HepG2 (cell line): ENCODE results near the gene VPS29. TPM values are rescaled to one million over a fixed set of nuclear protein-coding genes. Genes with fewer than 3 reads are reported as not detected.

ENCODE experiments used
- CEBPG ChIP-seq: IDR thresholded peaks from 2 replicates; pipeline ENCODE4 v1.6.1; 2016
- EEA1 ChIP-seq: sonication (generic); formaldehyde crosslinking; IDR thresholded peaks from 2 replicates; pipeline ENCODE4 v1.5.1; 2020; ENCODE audit warnings: mild to moderate bottlenecking, missing genetic modification reagents, borderline replicate concordance
- FOXA1 ChIP-seq, 2 experiments: fragments of 450-650 bp in 1 of 2; sonication (generic) in 1 of 2; formaldehyde crosslinking in 1 of 2; IDR thresholded peaks; 2 replicates each; pipeline versions ENCODE4 v1.4.0 to v1.6.1; 2016 to 2020; ENCODE audit warnings: missing genetic modification reagents in 1 of 2
- HIVEP1 ChIP-seq: sonication (generic); formaldehyde crosslinking; IDR thresholded peaks from 2 replicates; pipeline ENCODE4 v1.4.0; 2020; ENCODE audit warnings: mild to moderate bottlenecking, missing genetic modification reagents
- HMGA1 ChIP-seq: sonication (generic); formaldehyde crosslinking; conservative IDR thresholded peaks from 2 replicates; pipeline ENCODE4 v1.4.0; 2020; ENCODE audit warnings: missing genetic modification reagents
- JDP2 ChIP-seq: sonication (generic); formaldehyde crosslinking; IDR thresholded peaks from 2 replicates; pipeline ENCODE4 v1.8.1; 2022; ENCODE audit warnings: missing genetic modification reagents, borderline replicate concordance
- MBNL3 ChIP-seq: fragments of 250-450 bp; sonication (Bioruptor Pico); conservative IDR thresholded peaks from 2 replicates; pipeline ENCODE4 v1.8.0; 2022; ENCODE audit warnings: mild to moderate bottlenecking, inconsistent platforms
- NAIF1 ChIP-seq: sonication (generic); formaldehyde crosslinking; IDR thresholded peaks from 2 replicates; pipeline ENCODE4 v1.5.0; 2020; ENCODE audit warnings: mild to moderate bottlenecking, missing genetic modification reagents, borderline replicate concordance
- NCOA2 ChIP-seq: sonication (generic); formaldehyde crosslinking; IDR thresholded peaks from 2 replicates; pipeline ENCODE4 v1.8.0; 2022; ENCODE audit warnings: inconsistent platforms
- NCOA5 ChIP-seq: sonication (generic); formaldehyde crosslinking; IDR thresholded peaks from 2 replicates; pipeline ENCODE4 v1.4.0; 2020; ENCODE audit warnings: missing genetic modification reagents
- NFE2L2 ChIP-seq: fragments of 150-350 bp; IDR thresholded peaks from 2 replicates; pipeline ENCODE4 v1.6.1; 2014; ENCODE audit warnings: low read length
- NFYC ChIP-seq: IDR thresholded peaks from 2 replicates; pipeline ENCODE4 v1.6.1; 2016; ENCODE audit warnings: missing genetic modification reagents, missing compliant biosample characterization
- PHF5A ChIP-seq: IDR thresholded peaks from one replicate; pipeline ENCODE4 v1.6.1; 2018; ENCODE audit warnings: low read depth, missing genetic modification reagents; ENCODE audit not compliant: unreplicated experiment
- POLR2G ChIP-seq: fragments of 200-400 bp; formaldehyde crosslinking; IDR thresholded peaks from 2 replicates; pipeline ENCODE4 v1.6.1; 2018; ENCODE audit warnings: mild to moderate bottlenecking, low read depth, low read length, moderate library complexity
- RNF2 ChIP-seq: fragments of 450-650 bp; conservative IDR thresholded peaks from 2 replicates; pipeline ENCODE4 v1.6.1; 2016; ENCODE audit warnings: low read depth
- RORA ChIP-seq: sonication (generic); formaldehyde crosslinking; IDR thresholded peaks from 2 replicates; pipeline ENCODE4 v1.5.0; 2020; ENCODE audit warnings: mild to moderate bottlenecking, missing genetic modification reagents, moderate library complexity
- RXRA ChIP-seq: sonication (generic); formaldehyde crosslinking; IDR thresholded peaks from 2 replicates; pipeline ENCODE4 v1.5.1; 2020; ENCODE audit warnings: missing genetic modification reagents
- RXRB ChIP-seq: IDR thresholded peaks from 2 replicates; pipeline ENCODE4 v1.6.1; 2016; ENCODE audit warnings: borderline replicate concordance, missing genetic modification reagents, missing compliant biosample characterization
- SIN3B ChIP-seq: fragments of 150-350 bp; IDR thresholded peaks from 2 replicates; pipeline ENCODE4 v1.6.1; 2014; ENCODE audit warnings: low read length
- TBP ChIP-seq: sonication (generic); formaldehyde crosslinking; IDR thresholded peaks from 2 replicates; pipeline ENCODE4 v1.5.0; 2020; ENCODE audit warnings: missing genetic modification reagents
- ZFYVE20 ChIP-seq: sonication (generic); formaldehyde crosslinking; IDR thresholded peaks from 2 replicates; pipeline ENCODE4 v1.8.0; 2023; ENCODE audit warnings: low read depth, mild to moderate bottlenecking, moderate library complexity, missing genetic modification reagents, borderline replicate concordance
- ZNF136 ChIP-seq: sonication (generic); formaldehyde crosslinking; IDR thresholded peaks from 2 replicates; pipeline ENCODE4 v1.8.1; 2022; ENCODE audit warnings: low read depth, mild to moderate bottlenecking, moderate library complexity, missing genetic modification reagents
- ZNF335 ChIP-seq: sonication (generic); formaldehyde crosslinking; IDR thresholded peaks from 2 replicates; pipeline ENCODE4 v1.4.0; 2020; ENCODE audit warnings: missing genetic modification reagents
- ZNF605 ChIP-seq: sonication (generic); formaldehyde crosslinking; IDR thresholded peaks from 2 replicates; pipeline ENCODE4 v1.8.0; 2022; ENCODE audit warnings: mild to moderate bottlenecking, missing genetic modification reagents
- ZNF720 ChIP-seq: sonication (generic); formaldehyde crosslinking; IDR thresholded peaks from 2 replicates; pipeline ENCODE4 v1.4.0; 2020; ENCODE audit warnings: missing genetic modification reagents
- polyA plus RNA-seq, 8 experiments: library from polyadenylated mRNA; depleted of rRNA in 3 of 8; stranded (reverse) in 7 of 8; unstranded in 1 of 8; fragments of >200 nt; fragmentation: Illumina TruSeq in 4 of 8; extraction: Trizol in 4 of 8; gene quantifications; 2 replicates each; pipeline versions ENCODE4 v1.2.1 to v1.2.3, GENCODE V29; 2011 to 2016; ENCODE audit warnings: low read depth in 4 of 8, missing spikeins in 1 of 8, mixed read lengths in 1 of 8; ENCODE audit not compliant: insufficient read depth in 1 of 8
- total RNA-seq, 5 experiments: library from RNA; depleted of rRNA; stranded (reverse); fragments of >200 nt; fragmentation: Illumina TruSeq; extraction: Trizol; gene quantifications; 2 replicates each; pipeline ENCODE4 v1.2.3, GENCODE V29; 2016; ENCODE audit warnings: low read depth in 1 of 5
- TF ChIP-seq, protein P1 (sequence below): sonication (generic); formaldehyde crosslinking; IDR thresholded peaks from 2 replicates; pipeline ENCODE4 v1.4.0; 2020; ENCODE audit warnings: missing genetic modification reagents
- TF ChIP-seq, protein P2 (sequence below): sonication (generic); formaldehyde crosslinking; IDR thresholded peaks from 2 replicates; pipeline ENCODE4 v1.8.0; 2022; ENCODE audit warnings: mild to moderate bottlenecking, missing genetic modification reagents, moderate library complexity
- TF ChIP-seq, protein P3 (sequence below): sonication (generic); formaldehyde crosslinking; IDR thresholded peaks from 2 replicates; pipeline ENCODE4 v1.9.0; 2022; ENCODE audit warnings: missing genetic modification reagents, mild to moderate bottlenecking, borderline replicate concordance

VPS29 gene
- total and polyA plus RNA-seq, 2 of the 13 experiments (the other 11 are each of a cell fraction or from before 2014, with no cell fraction given) = 107 to 114 TPM

DNA sequence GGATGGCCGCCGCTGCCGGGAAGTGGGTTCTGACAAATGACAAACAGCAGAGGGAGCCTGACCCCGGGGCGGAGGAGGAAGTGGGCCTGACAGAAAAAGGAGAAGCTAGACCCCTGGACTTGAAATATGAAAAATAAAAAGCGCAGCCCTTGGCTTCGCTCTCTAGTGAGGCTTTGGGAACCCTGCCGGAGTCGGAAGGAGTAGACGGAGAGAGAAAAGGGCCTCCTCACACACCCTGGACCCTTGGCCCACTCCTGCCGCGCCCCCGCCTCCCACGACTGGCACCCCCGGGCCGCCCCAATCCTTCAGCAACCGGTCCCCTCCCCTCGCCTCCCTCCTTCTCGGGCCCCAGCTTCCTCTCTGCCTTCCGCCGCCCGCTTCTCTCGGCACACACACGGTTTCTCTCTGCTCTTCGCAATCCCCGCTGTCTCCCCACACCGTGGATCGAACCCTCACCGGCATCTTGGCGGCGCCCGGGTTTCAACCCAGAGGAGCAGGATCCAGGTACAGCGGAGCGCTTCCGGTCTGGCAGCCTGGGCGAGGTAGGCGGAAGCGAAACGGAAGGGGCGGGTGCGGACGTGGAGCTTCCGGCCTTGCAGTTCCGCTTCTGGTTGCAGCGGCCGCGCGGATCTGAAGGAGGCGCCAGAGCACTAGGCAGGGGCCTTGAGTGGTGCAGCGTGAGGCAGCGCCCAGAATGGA, 52.0 kb downstream of the VPS29 start, which contains the start of gene ARPC3 (continued):
- TF ChIP-seq NCOA2 (no peak; the same call in 1 of the 2 replicates), RORA (CRISPR knock-in tag) (no peak), NAIF1 (CRISPR knock-in tag) (no peak), POLR2G (peak; percentile 89), HMGA1 (CRISPR knock-in tag) (no peak), NFYC (CRISPR knock-in tag) (no peak), JDP2 (CRISPR knock-in tag) (no peak), ZNF136 (CRISPR knock-in tag) (peak; percentile 83; the same call in 1 of the 2 replicates), ZNF720 (CRISPR knock-in tag) (no peak), ZFYVE20 (CRISPR knock-in tag) (no peak), ZNF605 (CRISPR knock-in tag) (peak; percentile 87), TBP (CRISPR knock-in tag) (no peak), PHF5A (peak; percentile 67), CEBPG (CRISPR knock-in tag) (peak; percentile 67), EEA1 (peak; percentile 12; the same call in 1 of the 2 replicates), HIVEP1 (CRISPR knock-in tag) (peak; percentile 73), NFE2L2 (no peak), RXRA (CRISPR knock-in tag) (peak; percentile 59), RNF2 (no peak), SIN3B (no peak), FOXA1 (IDR thresholded peaks at IDR 0.05) (no peak), FOXA1 (CRISPR knock-in tag; IDR thresholded peaks at IDR 0.05) (0 out of 2 replicates have a peak, but pooled peaks have one; percentile 21), RXRB (CRISPR knock-in tag) (peak; percentile 35; the same call in 1 of the 2 replicates), MBNL3 (CRISPR knock-in tag) (no peak), NCOA5 (CRISPR knock-in tag) (no peak), ZNF335 (CRISPR knock-in tag) (0 out of 2 replicates have a peak, but pooled peaks have one; percentile 22)
- TF ChIP-seq, protein P1, sequence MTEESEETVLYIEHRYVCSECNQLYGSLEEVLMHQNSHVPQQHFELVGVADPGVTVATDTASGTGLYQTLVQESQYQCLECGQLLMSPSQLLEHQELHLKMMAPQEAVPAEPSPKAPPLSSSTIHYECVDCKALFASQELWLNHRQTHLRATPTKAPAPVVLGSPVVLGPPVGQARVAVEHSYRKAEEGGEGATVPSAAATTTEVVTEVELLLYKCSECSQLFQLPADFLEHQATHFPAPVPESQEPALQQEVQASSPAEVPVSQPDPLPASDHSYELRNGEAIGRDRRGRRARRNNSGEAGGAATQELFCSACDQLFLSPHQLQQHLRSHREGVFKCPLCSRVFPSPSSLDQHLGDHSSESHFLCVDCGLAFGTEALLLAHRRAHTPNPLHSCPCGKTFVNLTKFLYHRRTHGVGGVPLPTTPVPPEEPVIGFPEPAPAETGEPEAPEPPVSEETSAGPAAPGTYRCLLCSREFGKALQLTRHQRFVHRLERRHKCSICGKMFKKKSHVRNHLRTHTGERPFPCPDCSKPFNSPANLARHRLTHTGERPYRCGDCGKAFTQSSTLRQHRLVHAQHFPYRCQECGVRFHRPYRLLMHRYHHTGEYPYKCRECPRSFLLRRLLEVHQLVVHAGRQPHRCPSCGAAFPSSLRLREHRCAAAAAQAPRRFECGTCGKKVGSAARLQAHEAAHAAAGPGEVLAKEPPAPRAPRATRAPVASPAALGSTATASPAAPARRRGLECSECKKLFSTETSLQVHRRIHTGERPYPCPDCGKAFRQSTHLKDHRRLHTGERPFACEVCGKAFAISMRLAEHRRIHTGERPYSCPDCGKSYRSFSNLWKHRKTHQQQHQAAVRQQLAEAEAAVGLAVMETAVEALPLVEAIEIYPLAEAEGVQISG (CRISPR knock-in tag) = peak; percentile 89
- TF ChIP-seq, protein P2, sequence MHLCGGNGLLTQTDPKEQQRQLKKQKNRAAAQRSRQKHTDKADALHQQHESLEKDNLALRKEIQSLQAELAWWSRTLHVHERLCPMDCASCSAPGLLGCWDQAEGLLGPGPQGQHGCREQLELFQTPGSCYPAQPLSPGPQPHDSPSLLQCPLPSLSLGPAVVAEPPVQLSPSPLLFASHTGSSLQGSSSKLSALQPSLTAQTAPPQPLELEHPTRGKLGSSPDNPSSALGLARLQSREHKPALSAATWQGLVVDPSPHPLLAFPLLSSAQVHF (CRISPR knock-in tag) = no peak
- TF ChIP-seq, protein P3, sequence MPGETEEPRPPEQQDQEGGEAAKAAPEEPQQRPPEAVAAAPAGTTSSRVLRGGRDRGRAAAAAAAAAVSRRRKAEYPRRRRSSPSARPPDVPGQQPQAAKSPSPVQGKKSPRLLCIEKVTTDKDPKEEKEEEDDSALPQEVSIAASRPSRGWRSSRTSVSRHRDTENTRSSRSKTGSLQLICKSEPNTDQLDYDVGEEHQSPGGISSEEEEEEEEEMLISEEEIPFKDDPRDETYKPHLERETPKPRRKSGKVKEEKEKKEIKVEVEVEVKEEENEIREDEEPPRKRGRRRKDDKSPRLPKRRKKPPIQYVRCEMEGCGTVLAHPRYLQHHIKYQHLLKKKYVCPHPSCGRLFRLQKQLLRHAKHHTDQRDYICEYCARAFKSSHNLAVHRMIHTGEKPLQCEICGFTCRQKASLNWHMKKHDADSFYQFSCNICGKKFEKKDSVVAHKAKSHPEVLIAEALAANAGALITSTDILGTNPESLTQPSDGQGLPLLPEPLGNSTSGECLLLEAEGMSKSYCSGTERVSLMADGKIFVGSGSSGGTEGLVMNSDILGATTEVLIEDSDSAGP (CRISPR knock-in tag) = peak; percentile 84
